GM19372 (cell line): ENCODE results near the gene DBNDD1.
"Not testable (repeated sequence)": the region's sequence is repeated elsewhere in the genome, so short reads cannot be mapped to it uniquely, and the experiment has no call there.

Experiments
- ATAC-seq: cut with Tn5 transposase; IDR thresholded peaks from one replicate; pipeline ENCODE4 v1.9.1; 2021; ENCODE audit warnings: mild to moderate bottlenecking, low read depth, moderate library complexity; ENCODE audit not compliant: unreplicated experiment

Gene DBNDD1, protein sequence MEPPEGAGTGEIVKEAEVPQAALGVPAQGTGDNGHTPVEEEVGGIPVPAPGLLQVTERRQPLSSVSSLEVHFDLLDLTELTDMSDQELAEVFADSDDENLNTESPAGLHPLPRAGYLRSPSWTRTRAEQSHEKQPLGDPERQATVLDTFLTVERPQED

DNA sequence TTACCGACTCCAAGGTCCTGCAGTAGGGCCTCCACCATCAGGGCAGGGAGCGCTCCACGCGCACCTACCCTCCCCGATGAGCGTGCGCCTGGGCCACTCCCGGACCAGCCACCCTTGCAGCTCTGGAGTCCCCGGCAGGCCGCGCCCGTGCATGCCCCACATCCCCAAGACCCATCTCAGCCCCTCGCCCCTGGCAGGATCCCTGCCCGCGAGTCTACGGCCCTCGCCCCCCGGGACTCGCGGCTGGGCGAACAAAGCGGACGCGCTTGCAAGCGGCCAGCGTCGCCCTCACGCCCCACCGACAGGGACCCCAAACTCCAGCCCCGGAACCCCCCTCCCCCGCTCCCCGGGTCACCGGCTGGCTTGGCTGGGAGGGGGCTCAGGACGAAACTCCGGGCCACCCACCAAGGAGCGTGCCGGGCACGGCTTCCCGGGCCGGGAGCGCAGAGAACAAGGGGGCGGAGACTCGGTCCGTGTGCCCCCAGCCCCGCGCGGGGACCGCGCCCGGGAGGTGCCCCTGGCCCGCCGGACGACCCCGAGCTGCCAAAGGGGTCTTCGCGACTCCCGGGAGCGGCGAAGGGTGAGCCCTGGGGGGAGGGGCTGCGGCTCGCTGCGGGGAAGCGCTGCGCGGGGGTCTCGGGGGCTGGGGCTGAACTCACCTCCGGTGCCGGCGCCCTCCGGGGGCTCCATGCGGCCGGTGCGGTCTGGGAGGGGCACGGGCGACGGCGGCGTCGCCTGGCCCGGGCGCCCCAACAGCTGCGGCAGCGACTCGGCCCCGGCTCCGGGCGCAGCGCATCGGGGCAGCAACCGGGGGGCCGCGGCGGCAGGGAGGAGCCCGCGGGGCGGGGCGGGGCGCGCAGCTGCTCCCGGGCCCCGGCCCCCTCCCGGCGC lies at the start of gene DBNDD1:
Gene DBNDD1, minus strand, starts transcription at position 805 of the 891 bp plus-strand sequence. Its CDS starts 115 bp downstream, at position 690.
- ATAC-seq, result no peak

DNA sequence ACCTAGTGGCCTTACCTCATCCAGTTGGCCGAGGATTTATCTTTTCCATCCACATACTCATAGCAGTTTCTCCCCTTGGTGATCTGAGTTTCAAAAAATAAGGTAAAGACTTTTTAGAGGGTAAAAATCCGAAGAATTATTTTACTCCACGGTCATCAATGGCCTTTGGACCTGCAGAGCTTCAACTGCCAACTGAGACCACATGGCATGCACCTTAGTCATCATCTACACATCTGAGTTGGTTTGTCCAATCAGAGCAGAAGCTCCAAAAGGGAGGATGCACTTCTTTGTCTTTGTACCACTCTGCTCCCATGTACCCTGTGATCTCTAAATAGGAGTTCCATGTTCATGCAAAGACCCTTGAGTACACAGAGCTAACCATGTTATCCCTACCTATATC lies 42.2 kb upstream of the DBNDD1 start:
- no peak for ATAC-seq

DNA sequence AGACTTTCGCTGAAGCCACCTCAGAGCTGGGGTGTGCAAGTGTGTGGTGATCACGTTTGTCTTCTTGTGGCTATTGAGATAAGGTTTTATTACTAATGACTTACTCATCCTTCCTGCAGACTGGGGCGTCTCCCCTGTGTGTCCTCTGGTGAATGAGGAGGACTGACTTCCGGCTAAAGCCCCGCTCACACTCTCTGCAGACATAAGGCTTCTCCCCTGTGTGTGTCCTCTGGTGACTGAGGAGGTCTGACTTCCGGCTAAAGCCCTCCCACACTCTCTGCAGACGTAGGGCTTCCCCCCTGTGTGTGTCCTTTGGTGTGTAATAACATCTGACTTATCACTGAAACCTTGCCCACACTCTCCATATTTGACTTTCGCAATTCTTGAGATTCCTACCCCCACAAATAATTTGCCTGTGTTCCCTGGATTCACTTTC lies 38.5 kb upstream of the DBNDD1 start:
- no peak for ATAC-seq

DNA sequence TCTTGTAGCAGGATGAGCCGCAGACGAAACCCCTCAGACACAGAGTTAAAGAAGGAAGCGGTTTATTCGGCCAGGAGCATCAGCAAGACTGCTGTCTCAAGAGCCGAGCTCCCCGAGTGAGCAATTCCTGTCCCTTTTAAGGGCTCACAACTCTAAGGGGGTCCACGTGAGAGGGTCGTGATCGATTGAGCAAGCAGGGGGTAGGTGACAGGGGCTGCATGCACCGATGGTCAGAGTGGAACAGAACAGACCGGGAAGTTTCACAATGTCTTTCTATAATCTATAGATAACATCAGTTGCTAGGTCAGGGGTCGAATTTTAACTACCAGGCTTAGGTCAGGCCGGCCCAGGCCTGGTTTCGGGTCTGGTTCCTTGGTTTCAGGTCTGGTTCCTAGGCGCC lies 37.3 kb upstream of the DBNDD1 start:
- ATAC-seq, result not testable (repeated sequence)

DNA sequence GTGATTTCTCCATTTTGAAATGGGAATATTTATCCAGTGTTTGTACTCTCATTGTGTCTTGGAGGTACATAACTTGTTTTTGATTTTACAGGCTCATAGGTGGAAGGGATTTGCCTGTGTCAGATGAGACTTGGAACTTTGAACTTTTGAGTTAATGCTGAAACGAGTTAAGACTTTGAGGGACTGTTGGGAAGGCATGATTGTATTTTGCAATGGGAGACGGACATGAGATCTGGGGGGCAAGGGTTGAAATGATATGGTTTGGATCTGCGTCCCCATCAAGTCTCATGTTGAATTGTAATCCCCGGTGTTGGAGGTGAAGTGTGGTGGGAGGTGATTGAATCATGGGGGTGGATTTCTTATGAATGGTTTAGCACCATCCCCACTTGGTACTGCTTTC lies 36.1 kb upstream of the DBNDD1 start:
- ATAC-seq, result no peak

DNA sequence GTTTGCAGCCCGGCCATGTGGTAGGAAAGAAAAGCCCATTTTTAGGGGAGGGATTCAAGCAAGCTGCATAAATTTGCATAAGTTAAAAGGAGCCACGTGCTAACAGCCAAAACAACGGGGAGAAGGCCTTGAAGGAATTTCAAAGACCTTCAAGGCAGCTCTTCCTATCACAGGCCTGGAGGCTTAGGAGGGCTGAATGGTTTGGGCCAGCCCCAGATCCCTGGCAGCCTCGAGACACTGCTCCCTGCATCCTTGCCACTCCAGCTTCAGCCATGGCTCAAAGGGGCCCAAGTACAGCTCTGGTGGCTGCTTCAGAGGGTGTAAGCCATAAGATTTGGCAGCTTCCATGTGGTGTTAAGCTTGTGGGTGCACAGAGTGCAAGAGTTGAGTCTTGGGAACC lies 35.3 kb upstream of the DBNDD1 start:
- ATAC-seq, result no peak

DNA sequence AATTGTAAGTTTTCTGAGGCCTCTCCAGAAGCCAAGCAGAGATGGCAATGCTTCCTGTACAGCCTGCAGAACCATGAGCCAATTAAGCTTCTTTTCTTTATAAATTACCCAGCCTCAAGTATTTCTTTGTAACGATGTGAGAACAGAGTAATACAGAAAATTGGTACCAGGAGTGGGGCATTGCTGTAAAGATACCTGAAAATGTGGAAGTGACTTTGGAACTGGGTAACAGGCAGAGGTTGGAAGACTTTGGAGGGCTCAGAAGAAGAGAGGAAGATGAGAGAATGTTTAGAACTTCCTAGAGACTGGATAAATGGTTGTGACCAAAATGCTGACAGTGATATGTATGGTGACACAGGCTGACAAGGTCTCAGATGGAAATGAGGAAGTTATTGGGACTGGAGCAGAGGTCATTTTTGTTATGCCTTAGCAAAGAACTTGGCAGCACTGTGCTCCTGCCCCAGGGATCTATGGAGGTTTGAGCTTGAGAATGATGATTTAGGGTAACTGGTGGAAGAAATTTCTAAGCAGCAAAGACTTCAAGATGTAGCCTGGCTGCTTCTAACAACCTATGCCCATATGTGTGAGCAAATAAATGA lies 34.7 kb upstream of the DBNDD1 start:
- ATAC-seq, result no peak

DNA sequence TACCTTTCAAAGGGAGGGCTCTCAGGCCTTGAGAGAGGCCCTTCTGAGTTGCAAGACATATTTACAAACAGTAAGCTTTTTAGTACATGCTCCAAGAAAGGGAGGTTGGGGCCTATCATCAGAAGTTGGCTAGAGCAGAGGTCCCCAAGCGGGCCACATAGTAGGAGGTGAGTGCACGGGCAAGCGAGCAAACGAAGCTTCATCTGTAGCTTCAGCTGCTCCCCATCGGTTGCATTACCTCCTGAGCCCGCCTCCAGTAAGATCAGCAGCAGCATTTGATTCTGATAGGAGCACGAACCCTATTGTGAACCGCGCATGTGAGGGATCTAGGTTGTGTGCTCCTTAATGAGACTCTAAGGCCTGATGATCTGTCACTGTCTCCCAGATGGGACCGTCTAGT lies 31.7 kb upstream of the DBNDD1 start:
- no peak for ATAC-seq

DNA sequence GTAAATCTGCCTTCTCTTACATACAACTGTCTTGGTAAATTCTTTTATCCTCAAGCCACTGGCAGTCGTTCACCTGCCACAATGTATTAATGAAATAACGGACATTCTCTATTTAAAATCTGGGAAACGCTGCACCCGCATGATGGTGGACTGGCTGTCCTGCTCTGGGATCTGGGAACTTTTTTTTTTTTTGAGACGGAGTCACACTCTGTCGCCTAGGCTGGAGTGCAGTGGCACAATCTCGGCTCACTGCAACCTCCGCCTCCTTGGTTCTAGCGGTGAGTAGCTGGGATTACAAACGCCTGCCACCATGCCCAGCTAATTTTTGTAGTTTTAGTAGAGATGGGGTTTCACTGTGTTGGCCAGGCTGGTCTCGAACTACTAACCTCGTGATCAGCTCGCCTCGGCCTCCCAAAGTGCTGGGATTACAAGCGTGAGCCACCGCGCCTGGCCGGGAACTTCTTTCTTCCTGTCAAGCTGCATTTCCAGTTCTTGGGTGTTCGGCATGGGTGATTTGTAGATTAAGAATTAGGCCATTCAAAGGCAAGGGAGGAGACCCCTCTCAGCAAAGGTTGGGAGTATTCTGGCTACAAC lies 29.6 kb upstream of the DBNDD1 start:
- ATAC-seq, result no peak

DNA sequence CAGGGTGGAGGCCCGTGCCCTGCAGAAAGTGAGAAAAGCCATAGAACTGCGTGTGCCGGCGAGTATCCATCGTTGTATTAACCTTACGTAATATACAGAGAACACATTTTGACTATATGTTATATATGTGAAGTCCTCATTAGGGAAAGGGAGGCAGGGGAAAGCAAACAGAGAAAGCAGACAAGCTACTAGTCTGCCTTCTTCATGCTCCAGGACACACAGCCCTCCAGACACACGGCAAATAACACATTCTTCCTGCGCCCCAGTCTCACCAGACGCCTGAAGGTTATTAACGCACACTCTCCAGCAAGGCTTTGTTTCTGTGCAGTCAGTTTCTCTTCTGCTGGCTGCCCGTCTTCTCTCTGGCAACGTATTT lies 29.1 kb upstream of the DBNDD1 start:
- ATAC-seq, result no peak

DNA sequence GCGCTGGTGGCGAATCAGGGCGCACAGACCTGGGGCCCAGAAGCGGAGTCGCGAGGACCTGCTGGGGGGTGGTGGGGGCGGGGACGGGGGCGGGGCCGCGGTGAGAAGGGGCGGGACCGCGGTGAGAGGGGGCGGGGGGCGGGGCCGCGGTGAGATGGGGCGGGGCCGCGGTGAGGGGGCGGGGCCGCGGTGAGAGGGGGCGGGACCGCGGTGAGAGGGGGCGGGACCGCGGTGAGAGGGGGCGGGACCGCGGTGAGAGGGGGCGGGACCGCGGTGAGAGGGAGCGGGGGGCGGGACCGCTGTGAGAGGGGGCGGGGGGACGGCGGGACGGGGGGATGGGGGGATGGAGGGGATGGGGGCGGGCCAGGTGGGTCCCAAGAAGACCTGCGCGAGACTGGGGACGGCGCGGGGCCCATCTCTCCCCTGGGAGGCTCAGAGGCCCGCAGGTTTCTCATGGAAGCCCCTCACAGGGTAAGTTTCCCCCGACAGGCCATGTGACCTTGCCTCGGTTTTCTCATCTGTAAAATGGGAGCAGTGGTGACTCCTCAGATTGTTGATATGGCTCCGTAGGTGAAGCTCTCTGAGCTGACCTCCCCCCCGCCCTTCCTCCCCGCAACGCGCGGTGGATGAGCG lies 28.6 kb upstream of the DBNDD1 start:
- no peak for ATAC-seq

DNA sequence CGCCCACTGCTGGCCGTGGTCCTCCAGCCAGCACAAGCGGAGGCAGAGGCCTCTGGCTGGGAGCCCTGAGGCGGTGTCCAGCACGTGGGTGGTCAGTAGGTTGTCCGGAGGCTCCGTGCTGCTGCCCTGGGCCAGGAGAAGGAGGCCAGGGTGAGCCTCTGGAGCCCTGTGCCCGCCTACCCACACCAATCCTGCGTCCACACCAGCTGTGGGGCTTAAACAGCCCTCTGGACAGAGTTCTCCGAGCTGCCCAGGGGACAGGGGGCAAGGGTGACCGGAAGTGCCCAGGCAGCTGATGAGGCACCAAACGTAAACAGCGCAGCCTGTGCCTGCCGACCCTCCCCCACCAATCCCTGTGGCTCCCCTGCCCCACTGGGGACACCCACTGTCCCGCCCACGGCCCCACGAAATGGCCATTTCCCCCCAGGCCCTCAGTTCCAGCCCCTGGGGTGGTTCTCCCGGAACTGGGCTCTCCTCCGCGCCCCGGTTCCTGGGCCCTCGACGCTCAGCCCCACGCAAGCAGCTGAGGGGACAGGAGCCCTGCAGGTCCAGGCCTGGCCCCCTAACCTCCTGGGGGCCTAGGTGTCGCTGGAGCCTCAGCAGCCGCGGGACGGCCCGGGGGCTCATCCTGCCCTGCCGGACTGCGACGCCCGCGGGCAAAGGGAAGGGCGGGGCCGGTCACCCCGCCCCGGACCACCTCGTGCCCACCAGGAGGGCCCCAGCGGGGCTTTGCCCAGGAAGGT lies 27.9 kb upstream of the DBNDD1 start:
- no peak for ATAC-seq

DNA sequence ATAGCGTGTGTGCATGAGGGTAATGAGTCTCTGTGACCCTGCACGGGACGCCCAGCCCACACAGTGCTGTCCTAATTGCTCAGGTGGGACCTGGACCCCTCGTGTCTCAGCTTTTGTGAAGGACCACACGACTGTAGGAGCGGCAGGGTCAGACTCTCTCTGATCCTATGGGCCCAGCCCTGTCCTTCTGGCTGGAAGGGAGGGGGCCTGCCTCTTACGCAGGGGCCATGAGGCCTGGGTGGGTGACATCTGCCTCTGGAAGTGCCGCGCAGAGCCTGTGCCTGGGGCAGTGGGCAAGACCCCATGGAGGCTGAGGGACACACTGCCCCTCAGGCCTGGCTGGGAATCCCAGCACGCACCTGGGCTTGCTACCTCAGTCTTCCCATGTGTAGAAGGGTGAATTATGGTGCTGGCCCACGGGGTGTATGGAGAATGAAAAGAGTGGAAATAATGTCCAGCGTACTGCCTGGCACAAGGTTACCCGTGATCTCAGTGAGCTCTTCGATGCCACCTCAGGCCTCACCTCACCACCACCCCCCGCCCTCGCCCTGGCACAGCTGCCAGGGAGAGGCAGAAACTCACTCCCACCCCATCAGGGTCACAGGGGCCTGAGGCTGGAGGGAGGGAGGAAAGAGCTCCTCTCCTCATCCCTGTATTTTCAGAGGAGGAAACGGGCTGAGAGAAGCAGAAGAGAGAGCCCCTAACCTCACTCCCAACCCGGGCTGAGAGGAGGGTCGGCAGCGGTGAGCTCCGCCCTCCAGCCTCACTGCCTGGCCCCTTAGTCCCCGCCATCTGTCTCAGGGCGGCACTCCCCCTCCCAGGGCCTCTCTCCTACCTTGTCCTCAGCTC lies 27.1 kb upstream of the DBNDD1 start:
- ATAC-seq, result no peak

DNA sequence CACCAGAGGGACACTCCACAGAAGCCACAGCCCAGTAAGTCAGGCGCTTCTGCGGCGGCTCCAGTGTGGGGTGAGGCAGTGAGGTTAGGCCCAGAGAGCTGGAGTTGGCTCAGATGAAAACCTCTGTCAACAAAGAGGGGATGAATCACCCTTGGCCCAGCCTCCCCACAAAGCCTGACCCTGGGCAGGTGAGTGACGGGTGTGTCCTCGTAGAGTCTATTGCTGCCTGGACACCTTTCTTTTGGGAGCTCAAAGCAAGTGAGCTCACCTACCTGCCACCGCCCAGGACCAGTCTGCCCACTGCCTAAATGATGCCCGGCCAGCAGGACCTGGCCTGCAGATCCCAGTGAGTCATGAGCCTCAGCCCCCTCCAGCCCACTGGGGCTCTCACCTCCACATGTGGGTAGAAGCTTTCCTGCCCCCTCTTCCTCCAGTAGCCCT lies 24.9 kb upstream of the DBNDD1 start:
- ATAC-seq, result no peak

DNA sequence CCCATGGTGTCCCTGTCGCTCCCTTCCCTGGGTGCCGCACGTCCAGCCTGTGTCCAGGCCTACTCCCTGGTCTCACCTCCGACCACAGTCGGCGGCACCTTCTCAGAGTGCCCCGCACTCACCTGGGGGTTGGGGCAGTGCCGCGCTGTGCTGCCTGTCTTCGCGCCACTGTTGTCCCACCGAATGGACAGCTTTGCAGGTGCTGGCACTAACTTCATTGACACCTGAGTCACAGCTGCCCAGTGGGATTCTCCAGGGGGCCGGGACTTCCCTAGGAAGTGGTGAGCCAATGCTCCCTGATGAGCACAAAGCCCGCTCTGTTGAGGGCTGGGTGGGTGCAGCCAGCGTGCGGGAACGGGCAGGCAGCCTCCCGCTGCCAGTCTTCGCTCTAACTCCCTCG lies 24.3 kb upstream of the DBNDD1 start:
- no peak for ATAC-seq

DNA sequence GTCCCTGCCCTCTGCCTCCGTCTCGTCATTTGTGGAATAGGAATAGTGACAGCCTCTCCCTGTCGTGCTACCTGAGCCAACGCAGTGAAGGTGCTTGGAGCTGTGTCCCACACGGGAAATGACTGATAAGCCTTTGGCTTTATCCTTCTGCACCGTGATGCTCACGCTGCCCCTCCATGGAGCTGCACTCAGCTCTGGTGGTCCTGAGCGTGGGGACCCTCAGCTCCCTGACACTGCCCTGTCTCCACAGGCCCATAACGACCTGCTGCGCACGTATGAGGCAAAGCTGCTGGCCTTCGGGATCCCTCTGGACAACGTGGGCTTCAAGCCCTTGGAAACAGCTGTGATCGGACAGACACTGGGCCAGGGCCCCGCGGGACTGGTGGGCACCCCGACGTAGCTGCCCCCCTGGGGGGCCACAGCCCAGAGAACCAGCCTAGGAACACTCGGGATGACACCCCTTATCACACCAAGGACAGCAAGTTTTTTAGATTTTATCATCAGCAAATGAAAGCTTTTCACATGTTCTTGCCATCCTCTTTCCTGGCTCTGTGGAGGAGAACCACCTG lies 23.8 kb upstream of the DBNDD1 start:
- no peak for ATAC-seq

DNA sequence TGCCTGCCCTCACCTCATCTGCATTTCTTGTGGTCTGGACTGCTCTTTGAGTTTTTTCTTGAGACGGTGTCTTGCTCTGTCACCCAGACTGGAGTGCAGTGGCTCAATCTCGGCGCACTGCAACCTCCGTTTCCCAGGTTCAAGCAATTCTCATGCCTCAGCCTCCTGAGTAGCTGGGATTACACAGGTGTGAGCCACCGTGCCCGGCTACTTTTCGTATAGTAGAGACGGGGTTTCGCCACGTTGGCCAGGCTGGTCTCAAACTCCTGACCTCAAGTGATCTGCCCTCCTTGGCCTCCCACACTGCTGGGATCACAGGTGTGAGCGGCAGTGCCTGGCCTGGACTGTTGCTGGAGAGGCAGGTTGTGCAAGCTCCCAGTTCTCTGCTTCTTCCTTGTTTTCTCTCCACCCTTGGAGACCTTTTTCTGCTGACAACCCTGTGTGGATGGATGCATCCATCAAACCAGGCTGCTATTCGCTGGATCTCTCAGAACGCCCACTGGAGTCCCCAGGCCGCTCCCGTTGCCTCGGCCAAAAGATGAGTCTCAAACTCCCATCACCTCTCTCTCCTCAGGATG lies 22.7 kb upstream of the DBNDD1 start:
- no peak for ATAC-seq

DNA sequence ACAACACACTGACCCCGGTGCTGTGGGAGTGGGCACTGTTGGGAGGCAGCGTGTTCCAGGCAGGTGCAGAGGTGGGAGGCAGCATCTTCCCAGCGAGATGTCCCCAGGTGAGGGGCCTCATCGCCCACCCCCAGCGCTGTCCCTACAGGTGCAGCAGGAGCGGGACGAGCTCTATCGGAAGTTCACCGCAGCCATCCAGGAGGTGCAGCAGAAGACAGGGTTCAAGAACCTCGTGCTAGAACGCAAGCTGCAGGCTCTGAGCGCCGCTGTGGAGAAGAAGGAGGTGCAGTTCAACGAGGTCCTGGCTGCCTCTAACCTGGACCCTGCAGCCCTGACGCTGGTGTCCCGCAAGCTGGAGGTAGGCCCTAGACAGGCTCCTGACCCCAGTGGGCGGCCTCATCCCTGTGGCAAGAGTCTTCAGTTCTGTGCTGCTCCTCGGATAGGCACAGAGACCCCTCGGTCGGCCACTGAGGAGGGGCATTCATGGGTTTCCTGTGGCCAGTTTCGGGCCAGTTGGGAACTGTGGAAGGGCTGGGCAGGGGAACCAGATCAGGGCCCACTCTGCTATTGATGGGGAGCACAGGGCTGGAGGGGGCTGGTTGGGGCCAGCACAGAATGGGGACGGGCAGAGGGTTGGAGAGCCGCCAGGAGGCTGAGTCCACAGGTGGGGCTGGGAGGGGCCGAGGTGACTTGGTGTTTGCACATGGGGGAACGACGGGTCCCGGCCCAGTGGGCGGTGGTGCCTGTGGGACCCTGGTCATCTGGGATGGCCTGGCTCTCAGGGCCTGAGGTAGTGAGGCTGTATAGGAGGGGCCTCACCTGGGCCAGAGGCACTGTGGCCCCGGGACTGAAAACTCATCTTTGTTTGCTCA lies 21.1 kb upstream of the DBNDD1 start:
- no peak for ATAC-seq
